Loucy (cell line): ENCODE measurements around the gene HS6ST3.

Experiments used
- CTCF ChIP-seq: fragments of 200-600 bp; sonication (generic); conservative IDR thresholded peaks from 2 replicates; pipeline ENCODE4 v1.5.1; 2014; ENCODE audit warnings: mild to moderate bottlenecking, antibody characterized with exemption, low read length
- EZH2phosphoT487 ChIP-seq: fragments of 200-600 bp; IDR thresholded peaks from 2 replicates; pipeline ENCODE4 v1.6.1; 2018; ENCODE audit warnings: antibody characterized with exemption, mild to moderate bottlenecking, moderate library complexity, borderline replicate concordance

DNA sequence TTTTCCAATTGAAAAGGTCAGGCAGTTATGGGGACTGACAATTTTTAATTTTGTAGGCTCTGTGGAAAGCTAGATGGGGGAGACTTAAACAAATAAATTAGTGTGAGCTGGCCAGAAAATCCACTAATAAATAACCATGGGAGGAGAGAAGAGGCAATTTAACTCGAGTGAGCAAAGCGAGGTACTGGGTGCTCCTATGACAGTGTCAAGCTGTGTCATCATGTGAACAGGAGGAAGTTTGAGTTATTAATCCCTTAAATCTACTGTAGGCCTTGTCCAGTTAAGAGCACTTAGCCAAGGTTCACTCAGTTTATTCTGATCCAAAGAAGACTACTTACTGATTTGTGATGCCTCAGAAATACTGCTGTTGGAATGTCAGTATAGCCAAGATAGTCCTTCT, 781.6 kb downstream of the HS6ST3 start:
- TF ChIP-seq CTCF, result no peak
- no peak for TF ChIP-seq EZH2phosphoT487
